MM.1S (cell line): ENCODE measurements around the gene MAGEA9.
"Not testable (repeated sequence)": the region's sequence is repeated elsewhere in the genome, so short reads cannot be mapped to it uniquely, and the experiment has no call there.

Source experiments
- DNase-seq: peaks from one replicate; pipeline ENCODE4 v3.0.0-alpha.2; 2015
- H2AFZ ChIP-seq: fragments of 300-600 bp; sonication (generic); 2 replicates; pipeline ENCODE4 v1.6.0; 2016; ENCODE audit warnings: antibody characterized with exemption, low read length
- H3F3A ChIP-seq: fragments of 300-600 bp; sonication (generic); 2 replicates; pipeline ENCODE4 v1.6.1; 2016; ENCODE audit warnings: mild to moderate bottlenecking, antibody characterized with exemption, low read length, moderate library complexity, mixed read lengths; ENCODE audit not compliant: insufficient read depth
- H3K27ac ChIP-seq: fragments of 300-600 bp; sonication (generic); 2 replicates; pipeline ENCODE4 v1.5.1; 2016; ENCODE audit warnings: mild to moderate bottlenecking, low read length
- H3K27me3 ChIP-seq: fragments of 300-600 bp; sonication (generic); replicated peaks from 2 replicates; pipeline ENCODE4 v1.6.0; 2016; ENCODE audit warnings: low read length; ENCODE audit not compliant: insufficient read depth
- H3K36me3 ChIP-seq: fragments of 300-600 bp; sonication (generic); replicated peaks from 2 replicates; pipeline ENCODE4 v1.6.1; 2016; ENCODE audit warnings: mild to moderate bottlenecking, low read length, mixed read lengths; ENCODE audit not compliant: insufficient read depth
- H3K4me1 ChIP-seq: fragments of 300-600 bp; sonication (generic); 2 replicates; pipeline ENCODE4 v1.6.1; 2016; ENCODE audit warnings: low read length, mixed read lengths
- H3K4me2 ChIP-seq: fragments of 300-600 bp; sonication (generic); 2 replicates; pipeline ENCODE4 v1.6.0; 2016; ENCODE audit warnings: low read depth, low read length
- H3K4me3 ChIP-seq: fragments of 300-600 bp; sonication (generic); 2 replicates; pipeline ENCODE4 v1.5.1; 2016; ENCODE audit warnings: low read length, mixed read lengths
- H3K79me2 ChIP-seq: fragments of 300-600 bp; sonication (generic); 2 replicates; pipeline ENCODE4 v1.6.1; 2016; ENCODE audit warnings: mixed run types, low read length, mixed read lengths
- H3K9ac ChIP-seq: fragments of 300-600 bp; sonication (generic); 2 replicates; pipeline ENCODE4 v1.6.1; 2016; ENCODE audit warnings: low read length, mixed read lengths
- H3K9me2 ChIP-seq: fragments of 300-600 bp; sonication (generic); replicated peaks from 2 replicates; pipeline ENCODE4 v1.6.1; 2016; ENCODE audit warnings: mild to moderate bottlenecking, low read length, mixed read lengths; ENCODE audit not compliant: insufficient read depth
- H3K9me3 ChIP-seq: fragments of 300-600 bp; sonication (generic); replicated peaks from 2 replicates; pipeline ENCODE4 v1.6.1; 2016; ENCODE audit warnings: mild to moderate bottlenecking, low read length, mixed read lengths; ENCODE audit not compliant: insufficient read depth
- H4K20me1 ChIP-seq: fragments of 300-600 bp; sonication (generic); 2 replicates; pipeline ENCODE4 v1.6.1; 2016; ENCODE audit warnings: mild to moderate bottlenecking, low read length, moderate library complexity, mixed read lengths; ENCODE audit not compliant: insufficient read depth
- EZH2 ChIP-seq: fragments of 300-600 bp; sonication (generic); optimal IDR thresholded peaks from 2 replicates; pipeline ENCODE3; 2017; ENCODE audit warnings: low read depth, mild to moderate bottlenecking, antibody characterized with exemption, low read length, mixed read lengths
- EZH2phosphoT487 ChIP-seq: fragments of 300-600 bp; sonication (generic); IDR thresholded peaks from 2 replicates; pipeline ENCODE4 v1.6.1; 2018; ENCODE audit warnings: antibody characterized with exemption, low read length
- TF ChIP-seq, protein P1 (sequence below): fragments of 300-600 bp; sonication (generic); IDR thresholded peaks from 2 replicates; pipeline ENCODE4 v1.5.1; 2016; ENCODE audit warnings: antibody characterized with exemption, low read length, mixed read lengths

The MAGEA9 gene

DNA sequence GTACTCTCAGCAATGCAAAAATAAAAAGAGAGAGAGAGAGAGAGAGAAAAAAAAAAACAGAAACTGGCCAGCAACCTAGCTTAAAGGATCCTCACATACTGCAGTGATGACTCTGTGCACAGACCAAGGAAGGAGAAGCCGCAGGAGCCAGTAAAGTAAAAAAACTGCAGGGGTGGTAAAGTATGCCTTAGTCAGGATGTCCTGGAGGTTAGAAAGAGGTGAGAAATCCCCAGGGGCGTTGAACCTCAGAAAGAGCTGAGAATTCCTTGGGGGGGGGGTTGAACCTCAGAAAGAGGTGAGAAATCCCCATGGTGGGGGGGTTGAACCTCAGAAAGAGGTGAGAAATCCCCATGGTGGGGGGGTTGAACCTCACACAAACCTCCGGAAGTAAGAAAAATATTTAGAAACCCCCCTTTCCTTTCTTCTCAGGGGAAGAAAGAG, 48.0 kb downstream of the MAGEA9 start:
- H3K9me3 ChIP-seq, result no peaks in the 10 kb centered on the region
- no peaks in the 10 kb centered on the region for H4K20me1 ChIP-seq
- no peaks in the 10 kb centered on the region for H3F3A ChIP-seq
- no peak for DNase-seq
- H2AFZ ChIP-seq, result no peak overlapping the region
- no peaks in the 10 kb centered on the region for H3K27me3 ChIP-seq
- no peak overlapping the region for H3K27ac ChIP-seq
- H3K9me2 ChIP-seq, result no peaks in the 10 kb centered on the region
- H3K9ac ChIP-seq, result no peak overlapping the region
- no peaks in the 10 kb centered on the region for H3K36me3 ChIP-seq
- H3K4me1 ChIP-seq, result no peaks in the 10 kb centered on the region
- no peak overlapping the region for H3K4me2 ChIP-seq
- TF ChIP-seq, protein P1, sequence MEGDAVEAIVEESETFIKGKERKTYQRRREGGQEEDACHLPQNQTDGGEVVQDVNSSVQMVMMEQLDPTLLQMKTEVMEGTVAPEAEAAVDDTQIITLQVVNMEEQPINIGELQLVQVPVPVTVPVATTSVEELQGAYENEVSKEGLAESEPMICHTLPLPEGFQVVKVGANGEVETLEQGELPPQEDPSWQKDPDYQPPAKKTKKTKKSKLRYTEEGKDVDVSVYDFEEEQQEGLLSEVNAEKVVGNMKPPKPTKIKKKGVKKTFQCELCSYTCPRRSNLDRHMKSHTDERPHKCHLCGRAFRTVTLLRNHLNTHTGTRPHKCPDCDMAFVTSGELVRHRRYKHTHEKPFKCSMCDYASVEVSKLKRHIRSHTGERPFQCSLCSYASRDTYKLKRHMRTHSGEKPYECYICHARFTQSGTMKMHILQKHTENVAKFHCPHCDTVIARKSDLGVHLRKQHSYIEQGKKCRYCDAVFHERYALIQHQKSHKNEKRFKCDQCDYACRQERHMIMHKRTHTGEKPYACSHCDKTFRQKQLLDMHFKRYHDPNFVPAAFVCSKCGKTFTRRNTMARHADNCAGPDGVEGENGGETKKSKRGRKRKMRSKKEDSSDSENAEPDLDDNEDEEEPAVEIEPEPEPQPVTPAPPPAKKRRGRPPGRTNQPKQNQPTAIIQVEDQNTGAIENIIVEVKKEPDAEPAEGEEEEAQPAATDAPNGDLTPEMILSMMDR, result no peak
- no peak for TF ChIP-seq EZH2phosphoT487
- TF ChIP-seq EZH2, result no peak
- H3K4me3 ChIP-seq, result no peak overlapping the region
- no peaks in the 10 kb centered on the region for H3K79me2 ChIP-seq

DNA sequence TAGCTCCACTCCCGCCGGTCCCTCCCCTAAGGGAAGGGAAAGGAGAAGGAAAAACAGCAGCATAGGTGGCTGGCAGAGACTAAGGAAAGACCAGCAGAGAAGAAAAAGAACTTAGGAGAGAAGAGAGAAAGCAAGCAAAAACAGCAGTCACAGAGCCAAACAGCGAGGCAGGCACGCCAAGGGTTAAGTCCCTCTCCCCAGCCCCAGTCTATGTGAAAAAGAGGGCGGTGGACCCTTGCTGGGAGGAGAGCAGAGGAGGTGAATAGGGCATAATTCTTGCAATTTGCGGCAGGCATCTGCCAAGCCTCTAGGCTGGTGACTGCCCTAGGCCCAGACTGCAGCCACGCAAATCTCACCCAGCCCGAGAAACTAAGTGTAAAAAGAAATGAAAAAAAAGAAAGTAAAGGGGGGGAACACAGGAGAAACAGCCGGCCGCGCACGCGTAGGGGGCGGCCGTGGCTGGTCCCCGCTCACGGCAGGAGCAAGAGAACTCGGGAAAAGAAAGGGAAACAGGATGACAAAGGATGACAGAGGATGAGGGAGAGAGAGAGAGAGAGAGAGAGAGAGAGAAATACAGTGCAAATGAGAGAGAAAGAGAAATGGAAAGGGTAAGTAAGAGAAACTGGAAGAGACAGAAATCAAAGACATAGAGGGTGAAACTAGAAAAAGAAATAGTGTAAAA, 48.6 kb downstream of the MAGEA9 start:
- no peaks in the 10 kb centered on the region for H3K79me2 ChIP-seq
- H3K9ac ChIP-seq, result no peak overlapping the region
- no peak overlapping the region for H3K27ac ChIP-seq
- H2AFZ ChIP-seq, result no peak overlapping the region
- no peaks in the 10 kb centered on the region for H4K20me1 ChIP-seq
- no peak overlapping the region for H3K4me3 ChIP-seq
- H3K36me3 ChIP-seq, result no peaks in the 10 kb centered on the region
- H3K4me1 ChIP-seq, result no peaks in the 10 kb centered on the region
- no peaks in the 10 kb centered on the region for H3F3A ChIP-seq
- H3K27me3 ChIP-seq, result no peaks in the 10 kb centered on the region
- no peak overlapping the region for H3K4me2 ChIP-seq
- H3K9me2 ChIP-seq, result no peaks in the 10 kb centered on the region
- TF ChIP-seq, protein P1, result no peak
- TF ChIP-seq EZH2 (no peak), EZH2phosphoT487 (no peak)
- DNase-seq, result no peak
- H3K9me3 ChIP-seq, result no peaks in the 10 kb centered on the region

DNA sequence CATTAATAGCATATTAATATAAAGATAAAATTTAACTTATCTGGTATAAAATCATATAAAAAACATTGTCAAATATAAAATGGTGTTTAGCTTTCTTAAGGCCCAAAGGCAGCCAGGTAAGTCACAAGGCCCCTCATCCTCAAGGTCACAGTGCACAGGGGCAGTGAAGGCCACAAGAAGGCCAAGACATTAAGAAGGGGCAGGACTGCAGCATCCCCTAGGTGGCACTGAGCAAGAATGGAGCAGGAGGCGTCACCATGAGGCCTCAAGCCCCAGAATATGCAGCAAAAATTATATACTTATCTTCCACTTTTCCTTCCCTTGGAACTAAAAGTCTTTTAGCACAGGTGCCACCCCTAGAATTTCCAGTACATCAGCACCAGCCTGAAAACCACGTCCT, 49.7 kb downstream of the MAGEA9 start:
- no peak for DNase-seq
- no peak overlapping the region for H3K27ac ChIP-seq
- H4K20me1 ChIP-seq, result no peaks in the 10 kb centered on the region
- no peak overlapping the region for H3K9ac ChIP-seq
- no peaks in the 10 kb centered on the region for H3K4me1 ChIP-seq
- no peaks in the 10 kb centered on the region for H3F3A ChIP-seq
- H3K9me2 ChIP-seq, result no peaks in the 10 kb centered on the region
- no peak overlapping the region for H3K4me3 ChIP-seq
- H3K36me3 ChIP-seq, result no peaks in the 10 kb centered on the region
- no peaks in the 10 kb centered on the region for H3K27me3 ChIP-seq
- H3K4me2 ChIP-seq, result no peak overlapping the region
- H3K79me2 ChIP-seq, result no peaks in the 10 kb centered on the region
- no peak for TF ChIP-seq EZH2phosphoT487
- TF ChIP-seq, protein P1, result no peak
- H3K9me3 ChIP-seq, result no peaks in the 10 kb centered on the region
- no peak overlapping the region for H2AFZ ChIP-seq

DNA sequence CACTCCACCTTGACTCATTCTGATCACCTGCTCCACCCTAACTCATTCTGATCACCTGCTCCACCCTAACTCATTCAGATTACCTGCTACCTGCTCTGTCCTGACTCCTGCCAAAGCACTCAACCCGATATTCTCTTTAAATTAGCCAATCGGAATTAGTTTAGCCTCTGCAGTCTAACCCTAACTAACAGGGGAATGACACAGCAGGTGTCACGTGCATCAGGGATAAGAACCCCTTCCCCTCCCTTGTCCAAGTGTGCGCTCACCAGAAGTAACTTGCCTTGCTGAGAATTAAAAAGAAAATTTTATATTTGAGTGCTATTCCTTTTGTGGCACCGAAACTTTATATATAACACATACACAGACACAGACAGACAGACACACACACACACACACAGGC, 55.0 kb downstream of the MAGEA9 start:
- not testable (repeated sequence) for H3K27ac ChIP-seq, H3F3A ChIP-seq, H3K4me2 ChIP-seq, H2AFZ ChIP-seq, H3K4me3 ChIP-seq, DNase-seq, H3K9me2 ChIP-seq, H3K9me3 ChIP-seq, H3K79me2 ChIP-seq, H3K9ac ChIP-seq, H3K36me3 ChIP-seq, H4K20me1 ChIP-seq, H3K27me3 ChIP-seq, H3K4me1 ChIP-seq
